ENCODE results near the gene FCN3. TPM values are rescaled to one million over a fixed set of nuclear protein-coding genes. Genes with fewer than 3 reads are reported as not detected.

The FCN3 gene
- total RNA-seq, 1 donor from 2014 or later: not detected

DNA sequence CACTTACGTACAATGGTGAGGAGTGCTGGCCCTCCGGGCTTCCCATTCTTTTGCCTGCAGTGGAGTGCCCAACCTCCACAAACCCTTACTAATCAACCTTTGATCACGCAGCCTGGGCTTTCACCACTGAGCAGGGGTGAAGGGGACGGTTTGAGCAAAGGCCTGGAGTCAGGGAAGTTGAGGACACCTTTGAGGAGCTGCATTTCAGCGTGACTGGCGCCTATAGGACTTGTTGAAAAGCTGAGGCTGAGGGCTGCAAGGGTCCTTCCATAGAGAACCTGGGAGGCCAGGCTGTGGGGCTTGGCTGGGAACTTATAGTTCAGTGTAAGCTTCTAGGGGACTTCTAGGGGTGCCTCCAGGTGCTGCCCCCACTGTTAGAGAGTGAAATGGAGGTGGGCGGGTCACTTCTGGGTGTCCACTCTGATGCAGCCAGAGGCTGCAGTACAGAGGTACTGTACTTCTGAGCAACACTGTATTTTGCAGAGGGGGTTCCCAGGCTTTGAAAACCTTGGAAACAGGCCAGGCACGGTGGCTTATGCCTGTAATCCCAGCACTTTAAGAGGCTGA lies 23.0 kb downstream of the FCN3 start:
- DNase-seq: no peak
- TF ChIP-seq, protein P1, sequence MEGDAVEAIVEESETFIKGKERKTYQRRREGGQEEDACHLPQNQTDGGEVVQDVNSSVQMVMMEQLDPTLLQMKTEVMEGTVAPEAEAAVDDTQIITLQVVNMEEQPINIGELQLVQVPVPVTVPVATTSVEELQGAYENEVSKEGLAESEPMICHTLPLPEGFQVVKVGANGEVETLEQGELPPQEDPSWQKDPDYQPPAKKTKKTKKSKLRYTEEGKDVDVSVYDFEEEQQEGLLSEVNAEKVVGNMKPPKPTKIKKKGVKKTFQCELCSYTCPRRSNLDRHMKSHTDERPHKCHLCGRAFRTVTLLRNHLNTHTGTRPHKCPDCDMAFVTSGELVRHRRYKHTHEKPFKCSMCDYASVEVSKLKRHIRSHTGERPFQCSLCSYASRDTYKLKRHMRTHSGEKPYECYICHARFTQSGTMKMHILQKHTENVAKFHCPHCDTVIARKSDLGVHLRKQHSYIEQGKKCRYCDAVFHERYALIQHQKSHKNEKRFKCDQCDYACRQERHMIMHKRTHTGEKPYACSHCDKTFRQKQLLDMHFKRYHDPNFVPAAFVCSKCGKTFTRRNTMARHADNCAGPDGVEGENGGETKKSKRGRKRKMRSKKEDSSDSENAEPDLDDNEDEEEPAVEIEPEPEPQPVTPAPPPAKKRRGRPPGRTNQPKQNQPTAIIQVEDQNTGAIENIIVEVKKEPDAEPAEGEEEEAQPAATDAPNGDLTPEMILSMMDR (IDR thresholded peaks at IDR 0.05): no peak
- H3K27me3 Mint-ChIP-seq: no peaks in the 10 kb centered on the region
- H3K36me3 Mint-ChIP-seq (ENCODE audit: low read depth): peaks cover 22% of the 10 kb centered on the region
- no peak overlapping the region for H3K4me3 Mint-ChIP-seq
- H3K4me1 Mint-ChIP-seq: peaks cover 21% of the 10 kb centered on the region
- ChIA-PET CTCF (interaction anchor here (1.2 kb wide), 1 partner anchor 10 kb away, joined by 3 read pairs; the partner anchor contains the start of gene SYTL1), POLR2A (interaction anchor here (0.6 to 9.1 kb wide), 2 partner anchors 8 to 1056 kb away, joined by 3 to 75 read pairs; partner anchors contain the start of gene SYTL1)
- intact Hi-C loops (cut with micrococcal nuclease): no loop called here
- no peak for ATAC-seq (ENCODE audit: low read depth)
- H3K9me3 Mint-ChIP-seq: no peaks in the 10 kb centered on the region
- no peak overlapping the region for H3K27ac Mint-ChIP-seq

- TF ChIP-seq, protein P1 (IDR thresholded peaks at IDR 0.05): no peak
- H3K9me3 Mint-ChIP-seq: no peaks in the 10 kb centered on the region
- H3K4me1 Mint-ChIP-seq: peaks cover 20% of the 10 kb centered on the region
- no peaks in the 10 kb centered on the region for H3K27me3 Mint-ChIP-seq
- intact Hi-C loops (cut with micrococcal nuclease): no loop called here
- H3K4me3 Mint-ChIP-seq: no peak overlapping the region
- POLR2A ChIA-PET: interaction anchor here (0.5 to 9.1 kb wide), 3 partner anchors 8 to 826 kb away, joined by 4 to 75 read pairs (median 22); partner anchors contain the start of genes PTAFR and SYTL1
- peaks cover 26% of the 10 kb centered on the region for H3K36me3 Mint-ChIP-seq (ENCODE audit: low read depth)
- H3K27ac Mint-ChIP-seq: no peak overlapping the region
- DNase-seq (no peak), ATAC-seq (ENCODE audit: low read depth) (no peak)
- CTCF ChIA-PET: interaction anchor here (1.2 kb wide), 1 partner anchor 9 kb away, joined by 3 read pairs; the partner anchor contains the start of gene SYTL1
These were observed 23.7 kb downstream of the FCN3 start for GRCh38 chr1:27350663-27351540.

GRCh38 chr1:27349784-27350662 lies 24.6 kb downstream of the FCN3 start:
- peaks cover 15% of the 10 kb centered on the region for H3K4me1 Mint-ChIP-seq
- peak overlapping the region; percentile 44 for H3K4me3 Mint-ChIP-seq
- H3K36me3 Mint-ChIP-seq (ENCODE audit: low read depth): peaks cover 28% of the 10 kb centered on the region
- POLR2A ChIA-PET: interaction anchor here (0.8 to 1.9 kb wide), 5 partner anchors 9 to 375 kb away, joined by 3 to 22 read pairs (median 4); partner anchors contain the start of gene SYTL1
- CTCF ChIA-PET: interaction anchor here (1.5 kb wide), 2 partner anchors 8 to 18 kb away, joined by 6 to 11 read pairs; no protein-coding TSS in a partner anchor
- TF ChIP-seq, protein P1 (IDR thresholded peaks at IDR 0.05): no peak
- H3K9me3 Mint-ChIP-seq: no peaks in the 10 kb centered on the region
- DNase-seq (no peak), ATAC-seq (ENCODE audit: low read depth) (peak; percentile 76)
- H3K27ac Mint-ChIP-seq: no peak overlapping the region
- no peaks in the 10 kb centered on the region for H3K27me3 Mint-ChIP-seq
- intact Hi-C loops (cut with micrococcal nuclease): loop anchor here (1.0 to 10.0 kb wide), 2 partner anchors 9 to 655 kb away; partner anchors contain the start of gene ARID1A

DNA sequence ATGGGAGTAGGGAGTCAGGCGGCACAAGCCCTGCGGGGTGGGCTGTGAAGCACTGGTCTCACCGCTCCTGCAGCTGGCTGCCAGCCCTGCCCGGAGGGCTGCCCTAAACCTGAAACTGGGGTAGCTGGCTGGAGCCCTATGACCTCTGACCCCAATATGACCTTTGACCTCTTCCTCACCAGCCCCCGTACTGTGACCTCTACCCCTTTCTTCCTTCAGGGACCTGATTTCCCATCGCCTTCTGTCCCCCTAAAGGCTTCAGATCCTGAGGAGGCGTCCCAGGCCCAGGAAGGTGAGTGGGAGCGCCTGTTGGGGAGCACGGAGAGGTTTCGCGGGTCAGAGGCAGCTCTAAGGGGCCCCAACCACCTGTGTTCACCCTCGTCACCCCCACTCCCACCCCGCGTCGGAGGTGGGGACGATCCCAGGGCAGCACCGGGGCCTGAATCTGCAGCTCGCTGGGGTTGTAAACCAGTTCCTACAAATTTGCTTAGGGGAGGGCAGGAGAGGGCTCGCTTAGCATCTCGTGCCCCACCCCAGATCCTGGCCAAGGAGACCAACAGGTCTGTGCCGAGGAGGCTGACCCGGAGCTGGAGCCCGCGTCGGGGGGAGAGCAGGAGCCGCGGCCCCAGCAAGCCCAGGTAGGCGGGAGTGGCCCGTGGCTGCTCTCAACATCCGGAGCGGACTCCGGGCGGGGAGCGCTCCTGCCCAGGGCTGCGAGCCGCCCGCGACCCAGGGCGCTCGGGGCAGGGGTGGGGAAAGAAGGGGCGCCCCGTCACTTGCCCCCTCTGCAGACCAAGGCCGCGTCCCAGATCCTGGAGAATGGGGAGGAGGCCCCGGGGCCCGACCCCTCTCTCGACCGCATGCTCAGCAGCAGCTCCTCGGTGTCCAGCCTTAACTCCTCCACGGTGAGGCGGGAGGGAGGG lies 25.5 kb downstream of the FCN3 start:
- H3K4me3 Mint-ChIP-seq: peak overlapping the region; percentile 77
- TF ChIP-seq, protein P1 (IDR thresholded peaks at IDR 0.05): no peak
- intact Hi-C loops (cut with micrococcal nuclease): loop anchor here (1.0 to 10.0 kb wide), 2 partner anchors 8 to 654 kb away; partner anchors contain the start of gene ARID1A
- H3K9me3 Mint-ChIP-seq: no peaks in the 10 kb centered on the region
- peaks cover 20% of the 10 kb centered on the region for H3K4me1 Mint-ChIP-seq
- peak; percentile 84 for ATAC-seq (ENCODE audit: low read depth)
- no peak for DNase-seq
- H3K36me3 Mint-ChIP-seq (ENCODE audit: low read depth): peaks cover 30% of the 10 kb centered on the region
- ChIA-PET CTCF (interaction anchor here (1.5 kb wide), 2 partner anchors 8 to 17 kb away, joined by 6 to 11 read pairs; no protein-coding TSS in a partner anchor), POLR2A (interaction anchor here (0.6 to 1.9 kb wide), 7 partner anchors 8 to 487 kb away, joined by 3 to 22 read pairs (median 4); partner anchors contain the start of gene SYTL1)
- H3K27ac Mint-ChIP-seq: no peak overlapping the region
- H3K27me3 Mint-ChIP-seq: no peaks in the 10 kb centered on the region
